HepG2 (cell line): ENCODE measurements around the gene EGF. TPM values are rescaled to one million over a fixed set of nuclear protein-coding genes. Genes with fewer than 3 reads are reported as not detected.

ENCODE experiments used
- ATAC-seq: fragments of 200-7000 bp; cut with Tn5 transposase; 3 replicates; pipeline ENCODE4 v1.9.1; 2020; ENCODE audit warnings: mild to moderate bottlenecking, moderate library complexity
- BruUV-seq: library from RNA; stranded (reverse); fragments of 400-500 nt; replicated peaks from 2 replicates; lab custom pipeline; 2021; lab: Mats Ljungman, UMichigan
- CTCF ChIA-PET: fragments of 300-600 bp; formaldehyde crosslinking; extraction: SDS; loops from one replicate; lab custom pipeline; 2021; ENCODE audit warnings: low total read pairs, inconsistent platforms, low intra/inter-chr PET ratio; lab: Yijun Ruan, JAX
- POLR2A ChIA-PET: fragments of 350-600 bp; sonication (Branson Sonifier 250); formaldehyde crosslinking; loops from one replicate; lab custom pipeline; 2020; ENCODE audit warnings: antibody characterized with exemption, inconsistent platforms; lab: Yijun Ruan, JAX
- DNase-seq: peaks from one replicate; pipeline ENCODE4 v3.0.0-alpha.2; 2015; ENCODE audit warnings: low spot score
- FAIRE-seq: peaks from 3 replicates; lab custom pipeline; 2011; peaks lifted over from hg19 to GRCh38; lab: Jason Lieb, UNC
- H2AFZ ChIP-seq: one replicate; pipeline ENCODE4 v1.6.1; 2011; ENCODE audit warnings: low read length, inconsistent platforms
- H3K27ac ChIP-seq: fragments of 300-600 bp; 3 replicates; pipeline ENCODE4 v1.8.0; 2011; ENCODE audit warnings: mixed run types, mild to moderate bottlenecking, mixed read lengths, low read length, inconsistent platforms; ENCODE audit not compliant: insufficient read depth; ENCODE audit errors: extremely low read length
- H3K27me3 ChIP-seq, 2 experiments: fragments of 200-600 bp in 1 of 2; 2 replicates in 1 of 2; 3 replicates in 1 of 2; pipeline versions ENCODE4 v1.6.0 to v1.8.0; 2011; ENCODE audit warnings: low read length in 2 of 2, mild to moderate bottlenecking in 2 of 2, moderate library complexity in 2 of 2, inconsistent platforms in 1 of 2; ENCODE audit not compliant: insufficient read depth in 2 of 2, control insufficient read depth in 1 of 2
- H3K36me3 ChIP-seq, 2 experiments: fragments of 200-600 bp in 1 of 2; replicated peaks in 1 of 2; 2 replicates in 1 of 2; 3 replicates in 1 of 2; pipeline versions ENCODE4 v1.5.1 to v1.8.0; 2011; ENCODE audit warnings: low read length in 2 of 2, inconsistent platforms in 1 of 2; ENCODE audit not compliant: insufficient read depth in 2 of 2, control insufficient read depth in 1 of 2
- H3K4me1 ChIP-seq: 2 replicates; pipeline ENCODE4 v1.5.1; 2012; ENCODE audit warnings: low read length, inconsistent platforms; ENCODE audit not compliant: insufficient read depth
- H3K4me2 ChIP-seq: 2 replicates; pipeline ENCODE4 v1.6.0; 2011; ENCODE audit warnings: low read depth, low read length, inconsistent platforms
- H3K4me3 ChIP-seq, 3 experiments: fragments of 200-600 bp in 1 of 3; sonication (generic), shearing (Covaris generic) in 1 of 3; replicated peaks in 1 of 3; 2 replicates each; pipeline ENCODE4 v1.5.1; 2011 to 2016; ENCODE audit warnings: low read length in 3 of 3, inconsistent platforms in 2 of 3, low read depth in 2 of 3, mild to moderate bottlenecking in 2 of 3, control low read depth in 1 of 3, mixed read lengths in 1 of 3; ENCODE audit not compliant: insufficient read depth in 1 of 3
- H3K79me2 ChIP-seq: one replicate; pipeline ENCODE4 v1.6.1; 2011; ENCODE audit warnings: low read length, inconsistent platforms; ENCODE audit not compliant: insufficient read depth
- H3K9ac ChIP-seq: 2 replicates; pipeline ENCODE4 v1.6.0; 2011; ENCODE audit warnings: mild to moderate bottlenecking, low read depth, low read length, inconsistent platforms; ENCODE audit not compliant: insufficient read depth
- H3K9me3 ChIP-seq: 2 replicates; pipeline ENCODE4 v1.5.1; 2012; ENCODE audit warnings: mild to moderate bottlenecking, low read length
- H4K20me1 ChIP-seq: 2 replicates; pipeline ENCODE4 v1.6.0; 2011; ENCODE audit warnings: inconsistent platforms, mild to moderate bottlenecking, low read length, moderate library complexity; ENCODE audit not compliant: insufficient read depth
- AKAP8 ChIP-seq: sonication (generic); formaldehyde crosslinking; IDR thresholded peaks from 2 replicates; pipeline ENCODE4 v1.5.1; 2020; ENCODE audit warnings: mild to moderate bottlenecking, missing genetic modification reagents
- DPF2 ChIP-seq: sonication (generic); formaldehyde crosslinking; IDR thresholded peaks from 2 replicates; pipeline ENCODE4 v1.4.0; 2020; ENCODE audit warnings: mild to moderate bottlenecking, low read depth, missing genetic modification reagents, borderline replicate concordance
- DR1 ChIP-seq: sonication (generic); formaldehyde crosslinking; IDR thresholded peaks from 2 replicates; pipeline ENCODE4 v1.8.0; 2021; ENCODE audit warnings: mild to moderate bottlenecking, missing genetic modification reagents, inconsistent platforms
- HNF4A ChIP-seq: sonication (generic); formaldehyde crosslinking; IDR thresholded peaks from 2 replicates; pipeline ENCODE4 v1.4.0; 2020; ENCODE audit warnings: missing genetic modification reagents
- HNF4G ChIP-seq, 2 experiments: sonication (generic) in 1 of 2; formaldehyde crosslinking in 1 of 2; IDR thresholded peaks; 2 replicates each; pipeline versions ENCODE4 v1.4.0 to v1.6.1; 2011 to 2020; ENCODE audit warnings: borderline replicate concordance in 2 of 2, low read depth in 2 of 2, mild to moderate bottlenecking in 2 of 2, low read length in 1 of 2, missing genetic modification reagents in 1 of 2, moderate library complexity in 1 of 2
- HOXD1 ChIP-seq: sonication (generic); formaldehyde crosslinking; IDR thresholded peaks from 2 replicates; pipeline ENCODE4 v1.5.0; 2020; ENCODE audit warnings: missing genetic modification reagents
- IRF2 ChIP-seq: IDR thresholded peaks from 2 replicates; pipeline ENCODE4 v1.6.1; 2018; ENCODE audit warnings: missing genetic modification reagents, missing compliant biosample characterization
- KAT7 ChIP-seq: IDR thresholded peaks from 2 replicates; pipeline ENCODE4 v1.6.1; 2018; ENCODE audit warnings: borderline replicate concordance, missing compliant biosample characterization
- RBFOX2 ChIP-seq: fragments of 200-400 bp; formaldehyde crosslinking; IDR thresholded peaks from 2 replicates; pipeline ENCODE4 v1.6.1; 2017; ENCODE audit warnings: low read depth, mild to moderate bottlenecking, low read length
- RBM22 ChIP-seq: fragments of 200-400 bp; formaldehyde crosslinking; optimal IDR thresholded peaks from 2 replicates; pipeline ENCODE3; 2017; ENCODE audit warnings: mild to moderate bottlenecking, low read length, moderate library complexity
- RCOR2 ChIP-seq: IDR thresholded peaks from 2 replicates; pipeline ENCODE4 v1.6.1; 2016; ENCODE audit warnings: missing biosample characterization, missing genetic modification reagents
- RFX5 ChIP-seq: IDR thresholded peaks from 2 replicates; pipeline ENCODE4 v1.6.1; 2011; ENCODE audit warnings: low read depth, low read length, improper control_type of control experiment
- RFXAP ChIP-seq: sonication (generic); formaldehyde crosslinking; IDR thresholded peaks from 2 replicates; pipeline ENCODE4 v1.4.0; 2020; ENCODE audit warnings: missing genetic modification reagents, borderline replicate concordance
- SAFB2 ChIP-seq: sonication (generic); formaldehyde crosslinking; IDR thresholded peaks from 2 replicates; pipeline ENCODE4 v1.5.1; 2020; ENCODE audit warnings: missing genetic modification reagents, low read depth, mild to moderate bottlenecking, borderline replicate concordance
- SAP130 ChIP-seq: IDR thresholded peaks from 2 replicates; pipeline ENCODE4 v1.6.1; 2016; ENCODE audit warnings: low read depth
- STAG1 ChIP-seq: sonication (generic); formaldehyde crosslinking; IDR thresholded peaks from 2 replicates; pipeline ENCODE4 v1.4.0; 2020; ENCODE audit warnings: missing genetic modification reagents
- STAT5B ChIP-seq: sonication (generic); formaldehyde crosslinking; IDR thresholded peaks from 2 replicates; pipeline ENCODE4 v1.4.0; 2020; ENCODE audit warnings: missing genetic modification reagents
- ZNF569 ChIP-seq: sonication (generic); formaldehyde crosslinking; IDR thresholded peaks from 2 replicates; pipeline ENCODE4 v1.5.0; 2020; ENCODE audit warnings: mild to moderate bottlenecking, missing genetic modification reagents, moderate library complexity, borderline replicate concordance
- ZNF737 ChIP-seq: sonication (generic); formaldehyde crosslinking; IDR thresholded peaks from 2 replicates; pipeline ENCODE4 v1.5.0; 2020; ENCODE audit warnings: missing genetic modification reagents, mild to moderate bottlenecking, borderline replicate concordance
- WGBS: methylation state at CpG from one replicate; pipeline ENCODE4 v1.1.6; 2017; ENCODE audit warnings: low lambda C conversion rate; 5-methylcytosine and 5-hydroxymethylcytosine counted together
- in situ Hi-C: cut with HindIII; loops from 2 replicates; pipeline ENCODE4 v1.10.0; 2017; ENCODE audit warnings: low pct_unique_long_range_greater_than_20kb; ENCODE audit not compliant: extremely low pct_ligation_motif_present
- intact Hi-C: fragments of 100-400 bp; cut with micrococcal nuclease; formaldehyde crosslinking; loops from one replicate; pipeline ENCODE4 v1.10.0; 2022; ENCODE audit not compliant: unreplicated experiment
- polyA plus RNA-seq, 8 experiments: library from polyadenylated mRNA; depleted of rRNA in 3 of 8; stranded (reverse) in 7 of 8; unstranded in 1 of 8; fragments of >200 nt; fragmentation: Illumina TruSeq in 4 of 8; extraction: Trizol in 4 of 8; gene quantifications; 2 replicates each; pipeline versions ENCODE4 v1.2.1 to v1.2.3, GENCODE V29; 2011 to 2016; ENCODE audit warnings: low read depth in 4 of 8, missing spikeins in 1 of 8, mixed read lengths in 1 of 8; ENCODE audit not compliant: insufficient read depth in 1 of 8
- total RNA-seq, 5 experiments: library from RNA; depleted of rRNA; stranded (reverse); fragments of >200 nt; fragmentation: Illumina TruSeq; extraction: Trizol; gene quantifications; 2 replicates each; pipeline ENCODE4 v1.2.3, GENCODE V29; 2016; ENCODE audit warnings: low read depth in 1 of 5
- TF ChIP-seq, protein P1 (sequence below): sonication (generic); formaldehyde crosslinking; IDR thresholded peaks from 2 replicates; pipeline ENCODE4 v1.4.0; 2020; ENCODE audit warnings: low read depth, mild to moderate bottlenecking, missing genetic modification reagents
- TF ChIP-seq, protein P2 (sequence below): sonication (generic); formaldehyde crosslinking; IDR thresholded peaks from 2 replicates; pipeline ENCODE4 v1.5.1; 2020; ENCODE audit warnings: missing genetic modification reagents, mild to moderate bottlenecking, borderline replicate concordance
- TF ChIP-seq, protein P3 (sequence below): sonication (generic); formaldehyde crosslinking; IDR thresholded peaks from 2 replicates; pipeline ENCODE4 v1.9.0; 2021; ENCODE audit warnings: missing genetic modification reagents, mild to moderate bottlenecking, borderline replicate concordance

Gene EGF
- total and polyA plus RNA-seq, 2 of the 13 experiments (the other 11 are each of a cell fraction or from before 2014, with no cell fraction given) = 0.07 to 0.08 TPM

- peak; percentile 87 for ATAC-seq
- TF ChIP-seq AKAP8 = no peak
- TF ChIP-seq SAP130 (CRISPR knock-in tag) = 0 out of 2 replicates have a peak, but pooled peaks have one; percentile 12
- no peak for TF ChIP-seq ZNF737 (CRISPR knock-in tag)
- TF ChIP-seq HNF4A (CRISPR knock-in tag) = peak; percentile 67
- TF ChIP-seq HNF4G (IDR thresholded peaks at IDR 0.05; ENCODE audit: borderline replicate concordance, low read depth, low read length) = peak; percentile 58; the same call in 1 of the 2 replicates
- no peak for TF ChIP-seq HNF4G (CRISPR knock-in tag; IDR thresholded peaks at IDR 0.05; ENCODE audit: borderline replicate concordance, low read depth)
- no peak for TF ChIP-seq RBFOX2
- no peak for TF ChIP-seq HOXD1
- TF ChIP-seq SAFB2 (CRISPR knock-in tag) = no peak
- TF ChIP-seq DPF2 (CRISPR knock-in tag) = no peak
- no peak for TF ChIP-seq RCOR2 (CRISPR knock-in tag)
- TF ChIP-seq RFX5 = no peak
- TF ChIP-seq DR1 (CRISPR knock-in tag) = no peak
- TF ChIP-seq, protein P1, sequence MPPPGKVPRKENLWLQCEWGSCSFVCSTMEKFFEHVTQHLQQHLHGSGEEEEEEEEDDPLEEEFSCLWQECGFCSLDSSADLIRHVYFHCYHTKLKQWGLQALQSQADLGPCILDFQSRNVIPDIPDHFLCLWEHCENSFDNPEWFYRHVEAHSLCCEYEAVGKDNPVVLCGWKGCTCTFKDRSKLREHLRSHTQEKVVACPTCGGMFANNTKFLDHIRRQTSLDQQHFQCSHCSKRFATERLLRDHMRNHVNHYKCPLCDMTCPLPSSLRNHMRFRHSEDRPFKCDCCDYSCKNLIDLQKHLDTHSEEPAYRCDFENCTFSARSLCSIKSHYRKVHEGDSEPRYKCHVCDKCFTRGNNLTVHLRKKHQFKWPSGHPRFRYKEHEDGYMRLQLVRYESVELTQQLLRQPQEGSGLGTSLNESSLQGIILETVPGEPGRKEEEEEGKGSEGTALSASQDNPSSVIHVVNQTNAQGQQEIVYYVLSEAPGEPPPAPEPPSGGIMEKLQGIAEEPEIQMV = no peak
- no peak for TF ChIP-seq RBM22
- TF ChIP-seq RFXAP (CRISPR knock-in tag) = no peak
- TF ChIP-seq, protein P2, sequence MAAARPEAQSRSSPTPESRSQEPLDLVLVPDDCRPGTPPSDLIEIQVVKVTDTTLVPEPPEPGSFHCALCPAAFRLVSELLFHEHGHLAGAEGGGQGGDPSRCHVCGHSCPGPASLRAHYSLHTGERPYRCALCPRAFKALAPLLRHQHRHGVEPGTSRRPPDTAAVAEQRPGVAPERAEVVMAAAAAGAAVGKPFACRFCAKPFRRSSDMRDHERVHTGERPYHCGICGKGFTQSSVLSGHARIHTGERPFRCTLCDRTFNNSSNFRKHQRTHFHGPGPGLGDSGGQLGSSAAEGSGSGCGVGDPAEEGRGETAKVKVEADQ (CRISPR knock-in tag) = no peak
- no peak for TF ChIP-seq STAG1
- TF ChIP-seq, protein P3, sequence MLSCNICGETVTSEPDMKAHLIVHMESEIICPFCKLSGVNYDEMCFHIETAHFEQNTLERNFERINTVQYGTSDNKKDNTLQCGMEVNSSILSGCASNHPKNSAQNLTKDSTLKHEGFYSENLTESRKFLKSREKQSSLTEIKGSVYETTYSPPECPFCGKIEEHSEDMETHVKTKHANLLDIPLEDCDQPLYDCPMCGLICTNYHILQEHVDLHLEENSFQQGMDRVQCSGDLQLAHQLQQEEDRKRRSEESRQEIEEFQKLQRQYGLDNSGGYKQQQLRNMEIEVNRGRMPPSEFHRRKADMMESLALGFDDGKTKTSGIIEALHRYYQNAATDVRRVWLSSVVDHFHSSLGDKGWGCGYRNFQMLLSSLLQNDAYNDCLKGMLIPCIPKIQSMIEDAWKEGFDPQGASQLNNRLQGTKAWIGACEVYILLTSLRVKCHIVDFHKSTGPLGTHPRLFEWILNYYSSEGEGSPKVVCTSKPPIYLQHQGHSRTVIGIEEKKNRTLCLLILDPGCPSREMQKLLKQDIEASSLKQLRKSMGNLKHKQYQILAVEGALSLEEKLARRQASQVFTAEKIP = no peak
- TF ChIP-seq STAT5B (CRISPR knock-in tag) = no peak
- TF ChIP-seq KAT7 (CRISPR knock-in tag) = no peak
- no peak for TF ChIP-seq ZNF569 (CRISPR knock-in tag)
- TF ChIP-seq IRF2 = no peak
Measured at GRCh38 chr4:110055158-110055768, 142.6 kb downstream of the EGF start.

More at GRCh38 chr4:110055158-110055768, 142.6 kb downstream of the EGF start:
- CTCF ChIA-PET = no interaction called here
- H3K9me3 ChIP-seq = no peaks in the 10 kb centered on the region
- WGBS = 24% methylated on average over 3 of the region's 3 CpGs
- H3K4me2 ChIP-seq = peak overlapping the region; percentile 11; the same call in 1 of the 2 replicates
- BruUV-seq = no TSS peak
- H3K27ac ChIP-seq = peak overlapping the region; percentile 61
- H3K9ac ChIP-seq = no peak overlapping the region
- H4K20me1 ChIP-seq = no peaks in the 10 kb centered on the region
- POLR2A ChIA-PET = interaction anchor here (1.5 kb wide), 1 partner anchor 9 kb away, joined by 5 read pairs; no protein-coding TSS in a partner anchor
- no peaks in the 10 kb centered on the region for H3K79me2 ChIP-seq
- H2AFZ ChIP-seq = no peak overlapping the region
- FAIRE-seq = no peak
- H3K4me3 ChIP-seq = no peak overlapping the region
- peaks cover 16% of the 10 kb centered on the region for H3K4me1 ChIP-seq
- in situ Hi-C loops = no loop called here
- intact Hi-C loops = no loop called here
- peak; percentile 34 for DNase-seq
- peaks cover 0 to 14% of the 10 kb centered on the region in 2 experiments; a peak in 3 of 5 replicates for H3K36me3 ChIP-seq
- no peaks in the 10 kb centered on the region for H3K27me3 ChIP-seq
